HG02884 (cell line): ENCODE measurements around the gene SLC5A8.

Source experiments
- ATAC-seq: cut with Tn5 transposase; IDR thresholded peaks from one replicate; pipeline ENCODE4 v1.9.1; 2021; ENCODE audit warnings: mild to moderate bottlenecking, moderate library complexity; ENCODE audit not compliant: unreplicated experiment

SLC5A8 gene

GRCh38 chr12:101209319-101210302 lies at the start of gene SLC5A8:
SLC5A8 (minus strand) TSS chr12:101210238; CDS start chr12:101209848, 390 bp downstream.
- no peak for ATAC-seq

GRCh38 chr12:101257357-101257756 lies 47.3 kb upstream of the SLC5A8 start:
- no peak for ATAC-seq

GRCh38 chr12:101256266-101256665 lies 46.2 kb upstream of the SLC5A8 start:
- no peak for ATAC-seq

GRCh38 chr12:101243616-101244015 lies 33.6 kb upstream of the SLC5A8 start:
- no peak for ATAC-seq

- ATAC-seq = no peak
These were observed 33.0 kb upstream of the SLC5A8 start for GRCh38 chr12:101243074-101243473.

- ATAC-seq = no peak
These were observed 28.8 kb upstream of the SLC5A8 start for GRCh38 chr12:101238800-101239329.

GRCh38 chr12:101238306-101238705 lies 28.3 kb upstream of the SLC5A8 start:
- ATAC-seq = no peak

- no peak for ATAC-seq
These were observed 25.6 kb upstream of the SLC5A8 start for GRCh38 chr12:101235686-101236085.

- ATAC-seq = no peak
These were observed 21.6 kb upstream of the SLC5A8 start for GRCh38 chr12:101231636-101232035.

- ATAC-seq = no peak
These were observed 20.5 kb upstream of the SLC5A8 start for GRCh38 chr12:101230547-101230946.

GRCh38 chr12:101229841-101230241 lies 19.8 kb upstream of the SLC5A8 start:
- no peak for ATAC-seq

- ATAC-seq = no peak
These were observed 11.3 kb upstream of the SLC5A8 start for GRCh38 chr12:101221301-101221700.

- ATAC-seq = no peak
These were observed 6.8 kb upstream of the SLC5A8 start for GRCh38 chr12:101216810-101217209.

- ATAC-seq = no peak
These were observed 2.8 kb downstream of the SLC5A8 start for GRCh38 chr12:101207086-101207780.

GRCh38 chr12:101204602-101205304 lies 5.3 kb downstream of the SLC5A8 start:
- no peak for ATAC-seq

- no peak for ATAC-seq
These were observed 9.2 kb downstream of the SLC5A8 start for GRCh38 chr12:101200824-101201223.

GRCh38 chr12:101200145-101200544 lies 9.9 kb downstream of the SLC5A8 start:
- no peak for ATAC-seq

- ATAC-seq = no peak
These were observed 23.7 kb downstream of the SLC5A8 start for GRCh38 chr12:101186291-101186690.

GRCh38 chr12:101181776-101182175 lies 28.3 kb downstream of the SLC5A8 start:
- ATAC-seq = no peak

- ATAC-seq = no peak
These were observed 35.5 kb downstream of the SLC5A8 start for GRCh38 chr12:101174541-101174940.

- no peak for ATAC-seq
These were observed 36.8 kb downstream of the SLC5A8 start for GRCh38 chr12:101173197-101173749.
